ENCODE data around the gene MYBBP1A.

The MYBBP1A gene

DNA sequence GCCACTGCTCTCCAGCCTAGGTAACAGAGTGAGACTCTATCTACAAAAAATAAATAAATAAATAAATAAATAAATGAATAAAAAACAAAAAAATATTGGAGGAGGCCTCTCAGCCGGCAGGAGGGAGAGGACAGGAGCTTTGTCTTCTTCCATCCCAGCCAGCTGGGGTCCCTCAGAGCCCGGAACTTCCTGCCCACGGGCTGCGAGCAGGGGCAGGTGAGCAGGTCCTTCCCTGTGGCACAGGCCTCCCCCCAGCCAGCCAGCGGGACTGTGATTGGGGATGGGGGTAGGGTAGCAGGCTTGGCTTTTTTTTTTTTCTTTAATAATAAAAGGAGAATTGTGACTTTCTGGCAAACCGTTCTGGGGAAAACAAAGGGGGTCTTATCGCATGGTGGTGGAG, 39.2 kb upstream of the MYBBP1A start:
- DNase-seq (ENCODE audit: low read depth in 1 of 2, low spot score in 1 of 2): no peak
- TF ChIP-seq SPI1 (IDR thresholded peaks at IDR 0.05; ENCODE audit: borderline replicate concordance, low read depth): no peak
- TF ChIP-seq GABPA (IDR thresholded peaks at IDR 0.05; ENCODE audit: low read depth): no peak
- TF ChIP-seq POLR2AphosphoS5 (IDR thresholded peaks at IDR 0.05; ENCODE audit: low read depth): no peak
- TF ChIP-seq, protein P1, sequence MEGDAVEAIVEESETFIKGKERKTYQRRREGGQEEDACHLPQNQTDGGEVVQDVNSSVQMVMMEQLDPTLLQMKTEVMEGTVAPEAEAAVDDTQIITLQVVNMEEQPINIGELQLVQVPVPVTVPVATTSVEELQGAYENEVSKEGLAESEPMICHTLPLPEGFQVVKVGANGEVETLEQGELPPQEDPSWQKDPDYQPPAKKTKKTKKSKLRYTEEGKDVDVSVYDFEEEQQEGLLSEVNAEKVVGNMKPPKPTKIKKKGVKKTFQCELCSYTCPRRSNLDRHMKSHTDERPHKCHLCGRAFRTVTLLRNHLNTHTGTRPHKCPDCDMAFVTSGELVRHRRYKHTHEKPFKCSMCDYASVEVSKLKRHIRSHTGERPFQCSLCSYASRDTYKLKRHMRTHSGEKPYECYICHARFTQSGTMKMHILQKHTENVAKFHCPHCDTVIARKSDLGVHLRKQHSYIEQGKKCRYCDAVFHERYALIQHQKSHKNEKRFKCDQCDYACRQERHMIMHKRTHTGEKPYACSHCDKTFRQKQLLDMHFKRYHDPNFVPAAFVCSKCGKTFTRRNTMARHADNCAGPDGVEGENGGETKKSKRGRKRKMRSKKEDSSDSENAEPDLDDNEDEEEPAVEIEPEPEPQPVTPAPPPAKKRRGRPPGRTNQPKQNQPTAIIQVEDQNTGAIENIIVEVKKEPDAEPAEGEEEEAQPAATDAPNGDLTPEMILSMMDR (IDR thresholded peaks at IDR 0.05; ENCODE audit: insufficient read depth, low read length): no peak
- TF ChIP-seq, protein P2, sequence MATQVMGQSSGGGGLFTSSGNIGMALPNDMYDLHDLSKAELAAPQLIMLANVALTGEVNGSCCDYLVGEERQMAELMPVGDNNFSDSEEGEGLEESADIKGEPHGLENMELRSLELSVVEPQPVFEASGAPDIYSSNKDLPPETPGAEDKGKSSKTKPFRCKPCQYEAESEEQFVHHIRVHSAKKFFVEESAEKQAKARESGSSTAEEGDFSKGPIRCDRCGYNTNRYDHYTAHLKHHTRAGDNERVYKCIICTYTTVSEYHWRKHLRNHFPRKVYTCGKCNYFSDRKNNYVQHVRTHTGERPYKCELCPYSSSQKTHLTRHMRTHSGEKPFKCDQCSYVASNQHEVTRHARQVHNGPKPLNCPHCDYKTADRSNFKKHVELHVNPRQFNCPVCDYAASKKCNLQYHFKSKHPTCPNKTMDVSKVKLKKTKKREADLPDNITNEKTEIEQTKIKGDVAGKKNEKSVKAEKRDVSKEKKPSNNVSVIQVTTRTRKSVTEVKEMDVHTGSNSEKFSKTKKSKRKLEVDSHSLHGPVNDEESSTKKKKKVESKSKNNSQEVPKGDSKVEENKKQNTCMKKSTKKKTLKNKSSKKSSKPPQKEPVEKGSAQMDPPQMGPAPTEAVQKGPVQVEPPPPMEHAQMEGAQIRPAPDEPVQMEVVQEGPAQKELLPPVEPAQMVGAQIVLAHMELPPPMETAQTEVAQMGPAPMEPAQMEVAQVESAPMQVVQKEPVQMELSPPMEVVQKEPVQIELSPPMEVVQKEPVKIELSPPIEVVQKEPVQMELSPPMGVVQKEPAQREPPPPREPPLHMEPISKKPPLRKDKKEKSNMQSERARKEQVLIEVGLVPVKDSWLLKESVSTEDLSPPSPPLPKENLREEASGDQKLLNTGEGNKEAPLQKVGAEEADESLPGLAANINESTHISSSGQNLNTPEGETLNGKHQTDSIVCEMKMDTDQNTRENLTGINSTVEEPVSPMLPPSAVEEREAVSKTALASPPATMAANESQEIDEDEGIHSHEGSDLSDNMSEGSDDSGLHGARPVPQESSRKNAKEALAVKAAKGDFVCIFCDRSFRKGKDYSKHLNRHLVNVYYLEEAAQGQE (IDR thresholded peaks at IDR 0.05; ENCODE audit: insufficient replicate concordance, low read depth): no peak
- Histone ChIP-seq H3K27ac (replicated peaks) (no peak overlapping the region), H3K4me3 (replicated peaks; ENCODE audit: insufficient read depth, low read length) (no peak overlapping the region), H3K27me3 (ENCODE audit: insufficient read depth, poor library complexity, severe bottlenecking) (no peaks in the 10 kb centered on the region)

DNA sequence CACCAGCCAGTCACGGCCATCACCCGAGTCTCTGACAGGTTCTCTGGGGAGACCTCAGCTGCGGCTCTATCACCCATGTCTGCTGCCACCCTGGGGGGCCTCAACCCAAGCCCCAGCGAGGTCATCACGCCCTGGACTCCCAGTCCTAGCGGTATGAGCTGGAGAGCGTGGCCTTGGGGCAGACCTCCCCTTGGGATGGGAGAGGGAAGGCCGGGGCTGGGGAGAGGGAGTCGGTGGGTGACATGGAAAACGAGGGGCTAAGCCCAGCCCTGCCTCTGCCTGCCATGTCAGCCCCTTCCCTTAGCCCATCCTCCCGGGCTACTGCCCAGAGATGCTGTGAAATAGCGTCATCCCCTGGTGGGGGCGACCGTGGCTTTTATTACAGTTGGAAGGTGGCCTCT, 37.8 kb upstream of the MYBBP1A start:
- no peak overlapping the region for H3K27ac ChIP-seq (replicated peaks)
- TF ChIP-seq SPI1 (IDR thresholded peaks at IDR 0.05; ENCODE audit: borderline replicate concordance, low read depth): no peak
- TF ChIP-seq, protein P1 (IDR thresholded peaks at IDR 0.05; ENCODE audit: insufficient read depth, low read length): no peak
- TF ChIP-seq POLR2AphosphoS5 (IDR thresholded peaks at IDR 0.05; ENCODE audit: low read depth): no peak
- TF ChIP-seq, protein P2 (IDR thresholded peaks at IDR 0.05; ENCODE audit: insufficient replicate concordance, low read depth): no peak
- TF ChIP-seq GABPA (IDR thresholded peaks at IDR 0.05; ENCODE audit: low read depth): no peak
- DNase-seq (ENCODE audit: low read depth in 1 of 2, low spot score in 1 of 2): no peak
- H3K27me3 ChIP-seq (ENCODE audit: insufficient read depth, poor library complexity, severe bottlenecking): no peaks in the 10 kb centered on the region
- no peak overlapping the region for H3K4me3 ChIP-seq (replicated peaks; ENCODE audit: insufficient read depth, low read length)

DNA sequence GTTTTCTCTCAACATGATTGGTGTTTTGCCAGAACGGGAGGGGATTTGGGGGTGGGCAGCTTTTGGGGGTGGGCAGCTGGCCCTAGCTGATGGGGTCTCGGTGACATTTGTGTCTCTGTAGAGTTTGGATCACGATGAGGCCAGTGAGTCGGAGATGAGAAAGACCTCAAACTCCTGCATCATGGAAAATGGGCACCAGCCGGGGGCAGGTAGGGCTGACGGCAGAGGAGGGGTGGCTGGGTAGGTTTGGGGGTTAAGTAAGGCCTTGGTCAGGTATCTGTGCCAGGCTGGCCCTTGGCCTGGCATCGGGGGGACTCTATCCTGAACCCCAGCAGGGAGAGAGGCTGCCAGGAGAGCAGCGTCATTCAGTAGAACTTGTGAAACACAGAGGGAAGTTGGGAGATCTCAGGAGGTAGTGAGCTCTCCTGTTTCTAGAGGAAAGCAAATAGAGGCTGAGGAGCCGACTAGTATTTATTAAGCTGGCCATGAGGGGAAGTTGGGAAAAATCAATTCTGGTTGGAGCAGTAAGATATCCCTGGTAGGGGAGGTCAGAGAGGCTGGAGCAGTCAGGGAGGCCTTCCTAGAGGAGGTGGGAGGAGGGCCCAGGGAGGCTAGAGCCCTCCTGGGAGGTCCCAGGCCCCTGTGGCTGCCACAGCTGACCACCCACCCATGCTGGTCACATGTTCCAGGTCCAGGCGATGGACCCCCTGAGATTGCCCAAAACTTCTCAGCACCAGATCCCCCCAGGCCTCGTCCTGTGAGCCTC, 37.2 kb upstream of the MYBBP1A start:
- H3K4me3 ChIP-seq (replicated peaks; ENCODE audit: insufficient read depth, low read length): no peak overlapping the region
- H3K27ac ChIP-seq (replicated peaks): no peak overlapping the region
- H3K27me3 ChIP-seq (ENCODE audit: insufficient read depth, poor library complexity, severe bottlenecking): no peaks in the 10 kb centered on the region
- DNase-seq (ENCODE audit: low read depth in 1 of 2, low spot score in 1 of 2): no peak
- TF ChIP-seq, protein P1 (IDR thresholded peaks at IDR 0.05; ENCODE audit: insufficient read depth, low read length): no peak
- no peak for TF ChIP-seq SPI1 (IDR thresholded peaks at IDR 0.05; ENCODE audit: borderline replicate concordance, low read depth)
- TF ChIP-seq GABPA (IDR thresholded peaks at IDR 0.05; ENCODE audit: low read depth): no peak
- TF ChIP-seq POLR2AphosphoS5 (IDR thresholded peaks at IDR 0.05; ENCODE audit: low read depth): no peak
- TF ChIP-seq, protein P2 (IDR thresholded peaks at IDR 0.05; ENCODE audit: insufficient replicate concordance, low read depth): no peak
